Liver (tissue), 3 donors: ENCODE data around the gene ITGA8.

Experiments
- ATF3 ChIP-seq: IDR thresholded peaks from 2 replicates; pipeline ENCODE4 v1.6.1; 2016; ENCODE audit warnings: antibody characterized with exemption
- CTCF ChIP-seq: fragments of 150-350 bp; IDR thresholded peaks from 2 replicates; pipeline ENCODE4 v1.5.1; 2017; ENCODE audit warnings: improper control_type of control experiment, low read depth, low read length; ENCODE audit not compliant: missing input control
- FOXA1 ChIP-seq: IDR thresholded peaks from 2 replicates; pipeline ENCODE4 v1.6.1; 2016; ENCODE audit warnings: antibody characterized with exemption
- GABPA ChIP-seq, 2 donors: IDR thresholded peaks in 1 of 2; conservative IDR thresholded peaks in 1 of 2; 2 replicates each; pipeline ENCODE4 v1.6.1; 2016; ENCODE audit warnings: antibody characterized with exemption in 2 of 2, mild to moderate bottlenecking in 1 of 2, moderate library complexity in 1 of 2
- JUND ChIP-seq, 2 donors: IDR thresholded peaks; 2 replicates each; pipeline ENCODE4 v1.6.1; 2016; ENCODE audit warnings: antibody characterized with exemption in 2 of 2
- MAX ChIP-seq: IDR thresholded peaks from 2 replicates; pipeline ENCODE4 v1.6.1; 2016; ENCODE audit warnings: antibody characterized with exemption
- RAD21 ChIP-seq, 2 donors: IDR thresholded peaks; 2 replicates each; pipeline ENCODE4 v1.6.1; 2016; ENCODE audit warnings: antibody characterized with exemption in 2 of 2, mild to moderate bottlenecking in 2 of 2
- REST ChIP-seq: IDR thresholded peaks from 2 replicates; pipeline ENCODE4 v1.6.1; 2016; ENCODE audit warnings: antibody characterized with exemption, mild to moderate bottlenecking
- RXRA ChIP-seq, 2 donors: IDR thresholded peaks; 2 replicates each; pipeline ENCODE4 v1.6.1; 2017 to 2018; ENCODE audit warnings: antibody characterized with exemption in 2 of 2, mild to moderate bottlenecking in 1 of 2
- SP1 ChIP-seq: IDR thresholded peaks from 2 replicates; pipeline ENCODE4 v1.6.1; 2018; ENCODE audit warnings: antibody characterized with exemption, mild to moderate bottlenecking
- TAF1 ChIP-seq: conservative IDR thresholded peaks from 2 replicates; pipeline ENCODE4 v1.6.1; 2016; ENCODE audit warnings: antibody characterized with exemption, mild to moderate bottlenecking
- YY1 ChIP-seq: IDR thresholded peaks from 2 replicates; pipeline ENCODE4 v1.6.1; 2016; ENCODE audit warnings: antibody characterized with exemption, mild to moderate bottlenecking
- ZBTB33 ChIP-seq: IDR thresholded peaks from 2 replicates; pipeline ENCODE4 v1.6.1; 2016; ENCODE audit warnings: antibody characterized with exemption
- donor health status: healthy.
- donor health status: healthy.

GRCh38 chr10:15745751-15746150 lies 26.0 kb upstream of the ITGA8 start:
- TF ChIP-seq CTCF (no peak), RAD21 (IDR thresholded peaks at IDR 0.05) (no peak), YY1 (no peak), REST (no peak), MAX (no peak), GABPA (IDR thresholded peaks at IDR 0.05 in 1 of 2, conservative IDR thresholded peaks at IDR 0.05 in 1 of 2) (no peak), RXRA (IDR thresholded peaks at IDR 0.05) (no peak), TAF1 (no peak), FOXA1 (no peak), SP1 (no peak), JUND (IDR thresholded peaks at IDR 0.05) (no peak), ZBTB33 (no peak), ATF3 (no peak)
